ENCODE results near the gene TRMU. TPM values are rescaled to one million over a fixed set of nuclear protein-coding genes. Genes with fewer than 3 reads are reported as not detected.
A peak's percentile ranks its signal among the peaks of the same experiment; 100 is the strongest.

TRMU gene
- total RNA-seq, 1 donor from 2014 or later, result 27.3 TPM

- DNase-seq (ENCODE audit: low spot score), result peak; percentile 81
- H3K27ac Mint-ChIP-seq (ENCODE audit: unreplicated experiment), result no peak overlapping the region
Measured at GRCh38 chr22:46373921-46374662, 38.6 kb downstream of the TRMU start.

GRCh38 chr22:46374663-46375474 is 39.4 kb downstream of the TRMU start:
- no peaks in the 10 kb centered on the region for H3K27me3 Mint-ChIP-seq (ENCODE audit: low read depth)
- peaks cover 35% of the 10 kb centered on the region for H3K36me3 Mint-ChIP-seq (ENCODE audit: low read depth)
- TF ChIP-seq CTCF (IDR thresholded peaks at IDR 0.05), result no peak
- H3K9me3 Mint-ChIP-seq (ENCODE audit: low read depth), result peaks cover 11% of the 10 kb centered on the region
- H3K4me1 Mint-ChIP-seq (ENCODE audit: low read depth), result peaks cover 26% of the 10 kb centered on the region
- H3K27ac Mint-ChIP-seq (ENCODE audit: unreplicated experiment), result no peak overlapping the region
- no peak overlapping the region for H3K4me3 Mint-ChIP-seq (ENCODE audit: unreplicated experiment)
- no peak for DNase-seq (ENCODE audit: low spot score)

More at GRCh38 chr22:46373921-46374662, 38.6 kb downstream of the TRMU start:
- H3K4me1 Mint-ChIP-seq (ENCODE audit: low read depth), result peaks cover 20% of the 10 kb centered on the region
- H3K4me3 Mint-ChIP-seq (ENCODE audit: unreplicated experiment), result no peak overlapping the region
- no peaks in the 10 kb centered on the region for H3K27me3 Mint-ChIP-seq (ENCODE audit: low read depth)
- no peak for TF ChIP-seq CTCF (IDR thresholded peaks at IDR 0.05)
- peaks cover 33% of the 10 kb centered on the region for H3K36me3 Mint-ChIP-seq (ENCODE audit: low read depth)
- H3K9me3 Mint-ChIP-seq (ENCODE audit: low read depth), result peaks cover 11% of the 10 kb centered on the region

- Mint-ChIP-seq H3K4me1 (ENCODE audit: low read depth) (peaks cover 28% of the 10 kb centered on the region), H3K36me3 (ENCODE audit: low read depth) (peaks cover 42% of the 10 kb centered on the region), H3K4me3 (ENCODE audit: unreplicated experiment) (no peak overlapping the region), H3K9me3 (ENCODE audit: low read depth) (peaks cover 11% of the 10 kb centered on the region), H3K27ac (ENCODE audit: unreplicated experiment) (no peak overlapping the region), H3K27me3 (ENCODE audit: low read depth) (no peaks in the 10 kb centered on the region)
- DNase-seq (ENCODE audit: low spot score), result no peak
- TF ChIP-seq CTCF (IDR thresholded peaks at IDR 0.05), result no peak
Measured at GRCh38 chr22:46376111-46376510, 40.6 kb downstream of the TRMU start.

GRCh38 chr22:46376908-46377524 is 41.5 kb downstream of the TRMU start:
- H3K27ac Mint-ChIP-seq (ENCODE audit: unreplicated experiment), result no peak overlapping the region
- peaks cover 43% of the 10 kb centered on the region for H3K36me3 Mint-ChIP-seq (ENCODE audit: low read depth)
- no peak for TF ChIP-seq CTCF (IDR thresholded peaks at IDR 0.05)
- H3K4me1 Mint-ChIP-seq (ENCODE audit: low read depth), result peaks cover 28% of the 10 kb centered on the region
- peaks cover 11% of the 10 kb centered on the region for H3K9me3 Mint-ChIP-seq (ENCODE audit: low read depth)
- no peaks in the 10 kb centered on the region for H3K27me3 Mint-ChIP-seq (ENCODE audit: low read depth)
- H3K4me3 Mint-ChIP-seq (ENCODE audit: unreplicated experiment), result no peak overlapping the region
- no peak for DNase-seq (ENCODE audit: low spot score)
